GM12874 (cell line): ENCODE data around the gene RAD54L2.

Experiments
- TF ChIP-seq, protein P1 (sequence below): IDR thresholded peaks from 2 replicates; pipeline ENCODE4 v1.5.1; 2011; ENCODE audit warnings: low read depth, mild to moderate bottlenecking, control low read depth, low read length, moderate library complexity; ENCODE audit not compliant: insufficient read depth

RAD54L2 gene, protein sequence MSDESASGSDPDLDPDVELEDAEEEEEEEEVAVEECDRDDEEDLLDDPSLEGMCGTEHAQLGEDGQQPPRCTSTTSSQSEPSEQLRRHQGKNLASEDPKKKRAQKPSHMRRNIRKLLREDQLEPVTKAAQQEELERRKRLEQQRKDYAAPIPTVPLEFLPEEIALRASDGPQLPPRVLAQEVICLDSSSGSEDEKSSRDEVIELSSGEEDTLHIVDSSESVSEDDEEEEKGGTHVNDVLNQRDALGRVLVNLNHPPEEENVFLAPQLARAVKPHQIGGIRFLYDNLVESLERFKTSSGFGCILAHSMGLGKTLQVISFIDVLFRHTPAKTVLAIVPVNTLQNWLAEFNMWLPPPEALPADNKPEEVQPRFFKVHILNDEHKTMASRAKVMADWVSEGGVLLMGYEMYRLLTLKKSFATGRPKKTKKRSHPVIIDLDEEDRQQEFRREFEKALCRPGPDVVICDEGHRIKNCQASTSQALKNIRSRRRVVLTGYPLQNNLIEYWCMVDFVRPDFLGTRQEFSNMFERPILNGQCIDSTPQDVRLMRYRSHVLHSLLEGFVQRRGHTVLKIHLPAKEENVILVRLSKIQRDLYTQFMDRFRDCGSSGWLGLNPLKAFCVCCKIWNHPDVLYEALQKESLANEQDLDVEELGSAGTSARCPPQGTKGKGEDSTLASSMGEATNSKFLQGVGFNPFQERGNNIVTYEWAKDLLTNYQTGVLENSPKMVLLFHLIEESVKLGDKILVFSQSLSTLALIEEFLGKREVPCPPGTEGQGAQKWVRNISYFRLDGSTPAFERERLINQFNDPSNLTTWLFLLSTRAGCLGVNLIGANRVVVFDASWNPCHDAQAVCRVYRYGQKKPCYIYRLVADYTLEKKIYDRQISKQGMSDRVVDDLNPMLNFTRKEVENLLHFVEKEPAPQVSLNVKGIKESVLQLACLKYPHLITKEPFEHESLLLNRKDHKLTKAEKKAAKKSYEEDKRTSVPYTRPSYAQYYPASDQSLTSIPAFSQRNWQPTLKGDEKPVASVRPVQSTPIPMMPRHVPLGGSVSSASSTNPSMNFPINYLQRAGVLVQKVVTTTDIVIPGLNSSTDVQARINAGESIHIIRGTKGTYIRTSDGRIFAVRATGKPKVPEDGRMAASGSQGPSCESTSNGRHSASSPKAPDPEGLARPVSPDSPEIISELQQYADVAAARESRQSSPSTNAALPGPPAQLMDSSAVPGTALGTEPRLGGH (N-terminal part only)

DNA sequence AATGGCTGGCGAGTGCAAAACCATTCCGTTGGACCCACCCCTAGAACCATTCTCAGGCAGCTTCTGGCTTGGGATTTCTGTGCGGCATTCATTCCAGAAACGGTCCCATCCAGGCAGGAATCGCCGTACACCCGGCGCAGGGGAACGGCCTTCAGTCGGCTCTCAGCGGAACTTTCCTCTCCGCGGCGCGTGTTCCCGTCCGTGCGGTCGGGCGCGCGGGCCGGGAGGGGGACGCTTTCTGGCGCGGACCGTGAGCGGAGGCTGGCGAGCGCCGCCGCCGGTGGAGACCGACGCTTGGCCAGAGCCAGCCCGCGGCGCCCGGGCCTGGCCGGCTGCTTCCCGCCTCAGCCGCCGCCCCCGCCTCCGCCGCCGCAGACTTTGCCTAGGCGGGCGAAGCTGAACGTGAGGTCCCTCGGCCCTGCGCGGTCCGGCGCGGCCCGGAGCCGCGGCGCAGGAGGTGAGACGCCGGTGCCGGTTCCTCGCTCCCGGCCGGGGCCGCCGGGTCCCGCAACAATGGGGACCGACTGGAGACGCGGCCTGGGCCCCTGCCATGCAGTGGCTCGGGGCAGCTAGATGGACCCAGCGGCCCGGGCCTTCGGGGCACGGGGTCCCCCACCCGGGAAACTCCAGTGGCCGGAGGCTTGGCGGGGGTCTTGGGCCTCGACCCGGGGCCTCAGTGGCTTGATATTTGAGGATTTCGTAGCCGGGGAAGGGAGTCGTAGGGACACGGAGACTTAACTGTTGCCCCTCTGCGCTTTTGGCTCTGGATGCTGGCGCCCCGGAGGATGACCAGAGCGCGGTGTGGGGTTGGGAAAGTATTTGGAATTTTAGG, at the start of gene RAD54L2:
RAD54L2 (plus strand) TSS at position 261 of the 832 bp plus-strand sequence. CDS start 51,702 bp downstream, outside the sequence.
- TF ChIP-seq, protein P1, sequence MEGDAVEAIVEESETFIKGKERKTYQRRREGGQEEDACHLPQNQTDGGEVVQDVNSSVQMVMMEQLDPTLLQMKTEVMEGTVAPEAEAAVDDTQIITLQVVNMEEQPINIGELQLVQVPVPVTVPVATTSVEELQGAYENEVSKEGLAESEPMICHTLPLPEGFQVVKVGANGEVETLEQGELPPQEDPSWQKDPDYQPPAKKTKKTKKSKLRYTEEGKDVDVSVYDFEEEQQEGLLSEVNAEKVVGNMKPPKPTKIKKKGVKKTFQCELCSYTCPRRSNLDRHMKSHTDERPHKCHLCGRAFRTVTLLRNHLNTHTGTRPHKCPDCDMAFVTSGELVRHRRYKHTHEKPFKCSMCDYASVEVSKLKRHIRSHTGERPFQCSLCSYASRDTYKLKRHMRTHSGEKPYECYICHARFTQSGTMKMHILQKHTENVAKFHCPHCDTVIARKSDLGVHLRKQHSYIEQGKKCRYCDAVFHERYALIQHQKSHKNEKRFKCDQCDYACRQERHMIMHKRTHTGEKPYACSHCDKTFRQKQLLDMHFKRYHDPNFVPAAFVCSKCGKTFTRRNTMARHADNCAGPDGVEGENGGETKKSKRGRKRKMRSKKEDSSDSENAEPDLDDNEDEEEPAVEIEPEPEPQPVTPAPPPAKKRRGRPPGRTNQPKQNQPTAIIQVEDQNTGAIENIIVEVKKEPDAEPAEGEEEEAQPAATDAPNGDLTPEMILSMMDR = peak; percentile 44

- TF ChIP-seq, protein P1 = no peak
These were observed 39.4 kb upstream of the RAD54L2 start for GRCh38 chr3:51498876-51499738.

DNA sequence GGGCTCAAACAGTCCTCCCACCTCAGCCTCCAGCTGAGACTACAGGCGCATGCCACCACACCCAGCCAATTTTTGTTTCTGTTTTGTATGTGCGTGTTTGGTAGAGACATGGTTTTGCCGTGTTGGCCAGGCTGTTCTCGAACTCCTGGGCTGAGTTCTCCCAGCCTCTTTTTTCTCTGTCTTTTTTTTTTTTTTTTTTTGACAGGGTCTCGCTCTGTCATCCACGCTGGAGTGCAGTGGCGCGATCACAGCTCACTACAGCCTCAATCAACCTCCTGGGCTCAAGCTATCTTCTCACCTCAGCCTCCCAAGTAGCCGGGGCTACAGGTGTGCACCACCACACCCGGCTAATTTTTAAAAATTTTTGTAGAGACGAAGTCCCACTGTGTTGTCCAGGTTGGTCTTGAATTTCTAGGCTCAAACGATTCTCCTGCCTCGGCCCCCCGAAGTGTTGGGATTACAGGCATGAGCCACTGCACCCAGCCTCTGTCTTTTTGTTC, 37.8 kb upstream of the RAD54L2 start:
- TF ChIP-seq, protein P1 = no peak

DNA sequence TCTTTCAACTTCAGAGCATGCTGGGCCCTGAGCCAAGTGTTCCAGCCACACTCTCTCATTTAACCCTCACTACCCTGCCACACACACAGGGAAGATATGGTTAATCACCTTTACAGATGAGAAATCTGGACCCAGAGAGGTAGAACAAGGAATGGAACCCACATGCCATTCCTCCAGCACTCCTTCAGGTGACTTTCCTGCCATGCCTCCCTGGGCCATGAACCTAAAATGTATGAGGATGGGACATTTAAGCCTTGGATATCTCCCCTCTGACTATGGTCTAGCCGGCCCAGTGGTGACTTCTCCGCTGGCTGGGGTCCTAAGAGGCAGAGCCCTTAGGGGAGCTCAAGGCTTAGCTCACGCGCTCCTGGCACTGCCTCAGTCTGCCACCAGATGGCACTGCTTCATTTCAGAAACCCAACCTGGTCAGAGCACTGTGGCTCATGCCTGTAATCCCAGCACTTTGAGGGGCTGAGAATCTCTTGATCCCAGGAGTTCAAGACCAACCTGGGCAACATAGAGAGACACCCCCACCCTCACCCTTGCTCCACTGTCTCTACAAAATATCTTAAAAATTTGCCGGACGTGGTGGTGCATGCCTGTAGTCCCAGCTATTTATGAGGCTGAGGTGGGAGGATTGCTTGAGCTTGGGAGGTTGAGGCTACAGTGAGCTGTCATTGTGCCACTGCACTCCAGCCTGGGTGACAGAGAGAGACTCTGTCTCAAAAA, 36.5 kb upstream of the RAD54L2 start:
- TF ChIP-seq, protein P1 = peak; percentile 94

- TF ChIP-seq, protein P1 = no peak
These were observed 36.0 kb upstream of the RAD54L2 start for GRCh38 chr3:51502562-51502910.
